H7 (cell line): ENCODE data around the gene CHST2. TPM values are rescaled to one million over a fixed set of nuclear protein-coding genes. Genes with fewer than 3 reads are reported as not detected.

Source experiments
- DNase-seq: peaks from one replicate; pipeline ENCODE4 v3.0.0; 2012
- H3K27me3 ChIP-seq: 2 replicates; pipeline ENCODE4 v1.6.0; 2011; ENCODE audit warnings: mild to moderate bottlenecking, low read length; ENCODE audit not compliant: control insufficient read depth, insufficient read depth
- H3K36me3 ChIP-seq: replicated peaks from 2 replicates; pipeline ENCODE4 v1.5.1; 2011; ENCODE audit warnings: low read length; ENCODE audit not compliant: control insufficient read depth, insufficient read depth
- H3K4me3 ChIP-seq: 2 replicates; pipeline ENCODE4 v1.5.1; 2011; ENCODE audit warnings: low read depth, mild to moderate bottlenecking, control low read depth, low read length, moderate library complexity; ENCODE audit not compliant: insufficient read depth
- total RNA-seq: library from RNA; depleted of rRNA; stranded (reverse); fragments of >200 nt; shearing (Covaris generic); gene quantifications from 2 replicates; pipeline ENCODE4 v1.2.3, GENCODE V29; 2014

Gene CHST2
- total RNA-seq, 1 experiment from 2014 or later: 99.4 TPM

DNA sequence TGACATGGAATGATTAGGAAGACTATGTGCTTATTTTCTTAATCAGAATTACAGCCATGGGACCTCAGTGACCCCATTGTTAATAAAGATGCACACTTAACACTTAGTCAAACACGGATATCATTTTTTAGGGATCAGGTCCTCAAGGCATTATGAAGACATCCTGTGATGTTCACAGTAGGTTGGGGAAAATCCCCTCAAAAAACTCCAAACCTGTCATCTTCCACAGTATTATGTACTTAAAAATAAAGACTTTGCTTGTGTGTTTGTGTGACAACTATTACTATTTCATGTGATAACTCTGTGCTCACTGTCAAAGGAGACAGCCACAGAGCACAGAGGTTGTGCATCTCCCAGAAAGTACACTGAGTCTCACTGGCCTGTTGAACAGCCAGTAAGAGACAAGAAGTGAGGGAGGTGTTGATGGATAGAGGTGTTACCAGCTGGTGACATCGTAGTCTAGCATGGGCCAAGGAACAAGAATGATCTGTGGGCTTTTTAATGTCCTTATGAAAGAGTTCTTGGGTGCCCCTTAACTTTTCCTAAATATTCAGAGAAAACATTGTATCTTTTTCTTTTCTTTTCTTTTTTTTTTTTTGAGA, 18.0 kb downstream of the CHST2 start:
- no peak for DNase-seq
- Histone ChIP-seq H3K4me3 (no peak overlapping the region), H3K27me3 (no peaks in the 10 kb centered on the region), H3K36me3 (no peaks in the 10 kb centered on the region)

DNA sequence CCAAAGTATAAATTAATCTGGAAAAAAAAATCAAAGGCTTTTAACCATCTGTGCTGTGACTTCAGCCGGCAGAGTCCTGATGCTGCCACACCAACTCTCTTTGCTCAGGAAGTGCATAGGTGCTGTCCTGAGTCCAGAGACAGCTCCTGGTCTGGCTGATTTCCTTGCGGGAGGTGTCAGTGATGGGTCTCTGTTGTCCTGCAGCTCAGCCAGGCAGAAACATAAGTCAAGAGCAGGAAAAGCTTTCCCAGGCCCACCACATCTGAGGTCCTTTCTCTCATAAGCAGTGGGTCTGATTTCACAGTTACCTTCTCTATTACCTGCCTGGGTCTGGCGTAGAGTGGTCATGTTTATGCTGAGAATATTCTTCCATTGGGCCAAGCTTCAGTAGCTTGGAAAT, 19.4 kb downstream of the CHST2 start:
- DNase-seq: no peak
- no peak overlapping the region for H3K4me3 ChIP-seq

DNA sequence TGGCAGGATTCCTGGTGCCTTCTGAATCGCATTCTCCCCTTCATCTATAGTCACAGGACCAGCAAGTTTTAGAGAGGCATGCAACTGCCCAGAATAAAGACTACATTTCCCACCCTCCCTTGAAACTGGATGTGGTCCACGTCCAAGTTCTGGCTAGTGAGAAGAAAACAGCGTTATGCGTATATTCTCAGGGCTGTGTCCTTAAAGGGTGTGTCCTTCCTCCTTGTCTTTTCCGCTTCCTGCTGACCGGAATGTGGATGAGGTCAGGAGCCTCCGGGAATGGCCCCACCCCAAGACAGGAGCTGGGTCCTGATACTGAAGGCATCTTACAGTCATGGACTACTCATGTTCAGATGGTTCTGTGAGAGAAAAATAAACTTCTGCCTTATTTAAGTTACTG, 20.2 kb downstream of the CHST2 start:
- no peak overlapping the region for H3K4me3 ChIP-seq
- DNase-seq: no peak
- no peaks in the 10 kb centered on the region for H3K36me3 ChIP-seq
- H3K27me3 ChIP-seq: no peaks in the 10 kb centered on the region

More for the DNA sequence above, 19.4 kb downstream of the CHST2 start:
- H3K27me3 ChIP-seq: no peaks in the 10 kb centered on the region
- no peaks in the 10 kb centered on the region for H3K36me3 ChIP-seq

- H3K36me3 ChIP-seq: no peaks in the 10 kb centered on the region
- DNase-seq: no peak
- no peak overlapping the region for H3K4me3 ChIP-seq
Measured at GRCh38 chr3:143140550-143140949, 21.0 kb downstream of the CHST2 start.

DNA sequence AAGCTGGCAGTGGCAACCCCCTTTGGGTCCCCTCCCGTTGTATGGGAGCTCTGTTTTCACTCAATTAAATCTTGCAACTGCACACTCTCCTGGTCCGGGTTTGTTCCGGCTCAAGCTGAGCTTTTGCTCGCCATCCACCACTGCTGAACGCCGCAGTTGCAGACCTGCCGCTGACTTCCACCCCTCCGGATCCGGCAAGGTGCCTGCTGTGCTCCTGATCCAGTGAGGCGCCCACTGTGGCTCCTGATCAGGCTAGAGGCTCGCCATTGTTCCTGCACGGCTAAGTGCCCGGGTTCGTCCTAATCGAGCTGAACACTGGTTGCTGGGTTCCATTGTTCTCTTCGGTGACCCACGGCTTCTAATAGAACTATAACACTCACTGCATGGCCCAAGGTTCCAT, 22.8 kb downstream of the CHST2 start:
- no peak for DNase-seq
- Histone ChIP-seq H3K4me3 (no peak overlapping the region), H3K36me3 (no peaks in the 10 kb centered on the region), H3K27me3 (no peaks in the 10 kb centered on the region)

More at GRCh38 chr3:143140550-143140949, 21.0 kb downstream of the CHST2 start:
- no peaks in the 10 kb centered on the region for H3K27me3 ChIP-seq

DNA sequence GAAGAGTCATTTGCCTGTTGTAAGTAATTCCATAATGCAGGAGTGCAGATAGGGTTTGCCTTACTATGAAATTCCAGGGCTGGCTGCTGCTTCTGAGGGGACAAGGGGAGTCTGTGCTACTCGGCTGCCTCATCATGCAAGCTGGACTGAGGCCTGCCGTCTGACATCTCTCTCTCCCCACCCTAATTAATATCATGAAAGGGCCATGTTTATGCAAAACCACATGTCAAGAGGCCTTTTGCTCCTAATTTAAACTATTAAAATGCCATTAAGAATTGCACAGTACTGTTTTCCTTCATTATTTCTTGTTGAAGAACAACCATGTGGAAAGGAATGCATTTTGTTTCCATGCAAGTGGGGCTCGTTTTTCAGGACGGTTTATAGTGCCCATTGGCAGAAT, 26.3 kb downstream of the CHST2 start:
- no peaks in the 10 kb centered on the region for H3K36me3 ChIP-seq
- no peak overlapping the region for H3K4me3 ChIP-seq
- no peak for DNase-seq
- no peaks in the 10 kb centered on the region for H3K27me3 ChIP-seq

- H3K36me3 ChIP-seq: no peaks in the 10 kb centered on the region
Measured at GRCh38 chr3:143146486-143147274, 27.1 kb downstream of the CHST2 start.

GRCh38 chr3:143147707-143148106, 28.1 kb downstream of the CHST2 start:
- no peak for DNase-seq
- Histone ChIP-seq H3K27me3 (no peaks in the 10 kb centered on the region), H3K36me3 (no peaks in the 10 kb centered on the region), H3K4me3 (no peak overlapping the region)

More at GRCh38 chr3:143146486-143147274, 27.1 kb downstream of the CHST2 start:
- no peaks in the 10 kb centered on the region for H3K27me3 ChIP-seq
- DNase-seq: no peak
- H3K4me3 ChIP-seq: no peak overlapping the region

DNA sequence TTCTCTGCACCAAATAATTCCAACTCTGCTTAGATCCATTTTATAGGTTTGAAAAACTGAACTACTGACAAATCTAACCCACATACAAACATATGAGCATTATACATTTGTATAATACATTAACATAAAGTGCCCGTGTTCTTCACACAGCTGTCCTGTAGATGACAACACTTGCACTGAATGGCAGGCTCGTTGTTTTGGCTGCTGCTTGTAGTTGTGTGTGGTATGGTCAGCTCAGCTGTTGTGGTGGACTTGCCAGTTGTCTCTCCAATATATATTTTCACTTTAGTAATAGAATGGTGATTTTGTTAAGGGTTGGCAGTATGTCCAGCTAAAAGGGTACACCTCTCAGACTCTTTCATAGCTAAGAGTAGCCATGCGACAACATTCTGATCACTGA, 30.5 kb downstream of the CHST2 start:
- H3K36me3 ChIP-seq: no peaks in the 10 kb centered on the region
- no peak overlapping the region for H3K4me3 ChIP-seq
- DNase-seq: no peak
- no peaks in the 10 kb centered on the region for H3K27me3 ChIP-seq

DNA sequence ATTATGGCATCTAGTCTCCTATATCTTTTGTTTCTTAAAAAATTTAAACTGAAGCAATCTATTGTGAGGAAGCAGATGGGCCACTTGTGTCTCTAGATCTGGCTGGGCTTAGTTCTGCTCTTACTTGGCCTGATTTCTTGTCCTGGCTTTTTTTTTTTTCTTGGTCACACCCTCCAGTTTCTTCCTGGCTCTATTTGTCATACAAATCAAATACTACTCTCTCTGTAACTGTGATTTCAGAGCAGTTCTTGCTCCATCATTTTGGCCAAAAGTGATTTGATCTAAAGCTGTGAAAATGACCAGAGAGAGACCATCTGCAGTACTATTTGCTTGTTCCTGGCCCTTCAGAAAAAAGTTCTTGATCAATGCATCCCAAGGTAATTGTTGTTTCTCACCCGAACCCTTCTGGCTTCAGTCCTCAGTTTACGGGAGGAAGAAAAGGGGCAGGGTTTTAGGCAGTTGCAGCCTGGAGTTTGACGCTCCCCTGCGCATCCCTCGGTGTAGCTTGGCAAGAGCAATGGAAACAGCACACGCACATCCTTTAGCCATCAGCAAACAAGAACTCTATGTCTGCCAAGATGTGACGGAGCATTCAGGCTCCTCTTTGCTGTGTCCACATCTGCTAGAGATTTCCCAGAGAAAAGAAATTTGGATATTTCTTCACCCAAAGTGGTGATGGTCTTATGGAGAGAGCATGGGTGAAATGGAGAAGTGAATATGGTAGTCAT, 31.6 kb downstream of the CHST2 start:
- no peak overlapping the region for H3K4me3 ChIP-seq
- no peak for DNase-seq
- H3K27me3 ChIP-seq: no peaks in the 10 kb centered on the region
- no peaks in the 10 kb centered on the region for H3K36me3 ChIP-seq

GRCh38 chr3:143152043-143152442, 32.5 kb downstream of the CHST2 start:
- DNase-seq: no peak
- H3K4me3 ChIP-seq: no peak overlapping the region
- no peaks in the 10 kb centered on the region for H3K27me3 ChIP-seq
- H3K36me3 ChIP-seq: no peaks in the 10 kb centered on the region

GRCh38 chr3:143155756-143156155, 36.2 kb downstream of the CHST2 start:
- H3K27me3 ChIP-seq: no peaks in the 10 kb centered on the region
- H3K36me3 ChIP-seq: no peaks in the 10 kb centered on the region
- H3K4me3 ChIP-seq: no peak overlapping the region
- no peak for DNase-seq

DNA sequence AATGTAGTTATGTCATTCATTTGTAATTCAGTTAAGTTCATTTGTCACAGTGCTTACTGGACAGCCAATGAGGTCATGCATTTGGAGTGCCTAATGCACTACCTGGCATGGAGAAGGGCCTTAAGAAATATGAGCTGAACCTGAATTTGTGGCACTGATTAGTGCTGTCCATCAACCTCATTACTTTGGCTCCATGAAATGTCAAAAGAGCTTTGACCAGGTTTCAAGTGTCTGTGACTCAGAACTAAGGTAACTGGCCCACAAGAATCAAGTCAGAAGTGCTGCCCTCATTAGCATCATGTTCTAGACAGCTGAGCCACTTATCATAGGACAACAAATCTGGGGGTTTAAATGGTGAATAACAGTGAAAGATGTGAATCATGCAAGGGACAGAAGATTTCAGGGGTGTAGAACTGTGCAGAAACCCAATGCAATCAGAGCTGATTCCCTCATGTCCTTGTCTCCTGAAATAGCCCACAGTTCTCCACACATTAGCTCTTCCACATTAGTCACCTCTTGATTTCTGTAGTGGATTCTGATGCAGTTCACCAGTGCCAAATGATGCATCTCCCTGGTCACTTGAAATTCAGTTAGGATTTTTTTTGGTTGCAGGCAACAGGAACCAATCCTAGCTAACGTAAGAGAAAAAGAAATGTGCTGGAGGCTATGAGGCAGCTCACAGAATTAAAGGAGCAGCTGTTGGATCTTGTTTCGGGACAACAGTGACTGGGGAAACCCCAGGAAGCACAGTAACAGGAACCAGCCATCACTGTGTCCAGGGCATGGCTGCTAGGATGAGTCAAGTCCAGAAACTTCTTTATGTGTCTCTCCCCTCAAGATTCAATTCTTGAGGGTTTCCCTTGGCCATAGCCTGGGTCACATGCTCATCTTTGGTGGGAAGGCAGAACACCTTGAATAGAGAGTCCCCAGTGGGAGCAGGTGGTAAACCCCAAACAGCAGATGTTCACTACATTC, 38.7 kb downstream of the CHST2 start:
- no peak overlapping the region for H3K4me3 ChIP-seq
- no peaks in the 10 kb centered on the region for H3K36me3 ChIP-seq
- no peak for DNase-seq
- H3K27me3 ChIP-seq: no peaks in the 10 kb centered on the region

- Histone ChIP-seq H3K27me3 (no peaks in the 10 kb centered on the region), H3K4me3 (no peak overlapping the region), H3K36me3 (no peaks in the 10 kb centered on the region)
- DNase-seq: no peak
Measured at GRCh38 chr3:143160437-143160836, 40.9 kb downstream of the CHST2 start.
